HG02981 (cell line): ENCODE measurements around the gene FLNB.

Source experiments
- ATAC-seq: cut with Tn5 transposase; IDR thresholded peaks from one replicate; pipeline ENCODE4 v1.9.1; 2021; ENCODE audit warnings: mild to moderate bottlenecking, moderate library complexity; ENCODE audit not compliant: unreplicated experiment

FLNB gene

DNA sequence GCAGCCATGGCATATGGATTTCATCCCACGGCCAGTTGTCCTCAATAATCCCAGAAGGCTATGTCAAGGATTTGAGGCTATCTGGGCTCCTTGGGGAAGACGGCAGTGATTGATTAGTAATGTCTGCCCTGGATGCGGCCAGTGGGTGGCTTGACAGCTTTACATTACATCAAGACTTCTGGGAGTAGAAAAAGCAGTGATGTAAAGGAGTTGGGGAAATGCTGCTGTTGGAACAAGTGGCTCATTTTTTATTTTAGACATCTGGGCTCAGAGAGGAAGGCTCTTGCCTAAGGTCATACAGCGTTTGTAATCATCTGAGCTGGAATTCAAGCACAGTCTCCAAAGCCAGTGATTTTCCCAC, 94.1 kb downstream of the FLNB start:
- no peak for ATAC-seq

DNA sequence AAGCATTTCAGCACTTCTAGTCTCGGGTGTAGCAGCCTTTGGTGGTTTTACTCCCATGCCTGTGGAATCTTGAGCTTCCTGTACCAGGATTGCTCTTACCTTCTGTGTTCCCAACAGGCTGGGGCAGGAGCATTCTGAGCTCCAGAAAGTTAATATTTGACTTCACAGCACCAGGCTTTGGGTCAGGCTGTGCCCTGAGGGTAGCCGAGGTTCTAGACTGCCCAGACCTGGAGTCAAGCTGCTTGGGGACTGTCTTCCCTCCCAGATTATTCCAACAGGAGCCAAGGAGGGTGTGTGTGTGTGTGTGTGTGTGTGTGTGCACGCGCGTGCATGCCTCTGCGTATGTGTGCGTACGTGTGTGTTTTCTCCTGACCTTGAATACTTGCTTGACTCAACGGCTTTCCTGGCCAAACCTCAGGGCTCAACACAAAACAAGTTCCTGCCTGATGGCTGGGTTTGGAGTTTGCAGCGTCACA, 94.8 kb downstream of the FLNB start:
- ATAC-seq, result no peak

DNA sequence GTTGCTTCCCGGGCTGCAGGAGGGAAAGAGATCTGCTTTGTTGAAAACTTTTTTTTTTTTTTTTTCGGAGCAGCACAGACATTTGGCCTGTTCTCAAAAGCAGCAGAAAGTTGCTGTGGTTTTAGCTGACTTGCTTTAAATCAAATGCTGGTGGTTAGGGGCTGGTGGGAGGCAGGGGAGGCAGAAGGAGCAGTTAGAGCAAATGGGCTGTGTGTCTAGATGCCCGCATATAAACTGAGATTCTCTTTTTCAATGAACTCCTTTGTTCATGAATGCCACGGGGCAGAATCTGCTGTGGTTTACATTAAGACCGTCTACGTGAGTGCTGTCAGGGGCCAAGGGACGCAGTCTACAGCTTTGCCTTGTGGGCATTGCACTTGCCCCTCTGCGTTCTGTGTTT, 95.9 kb downstream of the FLNB start:
- ATAC-seq, result no peak

- no peak for ATAC-seq
These were observed 96.5 kb downstream of the FLNB start for GRCh38 chr3:58104712-58105111.

DNA sequence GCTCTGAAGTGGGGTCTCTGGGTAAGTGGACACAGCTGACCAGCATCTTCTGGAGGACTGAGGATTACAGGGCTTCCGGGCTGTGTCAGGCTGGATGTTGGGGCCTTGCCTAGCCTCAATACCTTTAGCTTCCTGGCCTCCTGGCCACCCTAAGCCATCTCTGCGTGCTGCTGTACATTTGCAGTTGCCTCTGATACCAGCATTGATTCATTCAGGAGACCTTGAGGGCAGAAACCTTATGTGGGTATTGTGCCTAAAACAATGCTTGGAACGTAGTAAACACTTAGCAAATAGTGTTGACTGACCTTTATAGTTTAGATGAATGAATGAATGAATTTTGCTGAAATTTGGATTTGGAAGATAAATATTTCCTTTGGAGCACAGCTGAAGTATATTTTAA, 97.0 kb downstream of the FLNB start:
- no peak for ATAC-seq

- no peak for ATAC-seq
These were observed 97.8 kb downstream of the FLNB start for GRCh38 chr3:58106061-58106460.

- ATAC-seq, result no peak
These were observed 98.4 kb downstream of the FLNB start for GRCh38 chr3:58106640-58107039.

GRCh38 chr3:58107597-58107996, 99.4 kb downstream of the FLNB start:
- no peak for ATAC-seq

- no peak for ATAC-seq
These were observed 101.5 kb downstream of the FLNB start for GRCh38 chr3:58109752-58110151.

GRCh38 chr3:58111513-58112184, 103.4 kb downstream of the FLNB start:
- peak; percentile 49 for ATAC-seq

DNA sequence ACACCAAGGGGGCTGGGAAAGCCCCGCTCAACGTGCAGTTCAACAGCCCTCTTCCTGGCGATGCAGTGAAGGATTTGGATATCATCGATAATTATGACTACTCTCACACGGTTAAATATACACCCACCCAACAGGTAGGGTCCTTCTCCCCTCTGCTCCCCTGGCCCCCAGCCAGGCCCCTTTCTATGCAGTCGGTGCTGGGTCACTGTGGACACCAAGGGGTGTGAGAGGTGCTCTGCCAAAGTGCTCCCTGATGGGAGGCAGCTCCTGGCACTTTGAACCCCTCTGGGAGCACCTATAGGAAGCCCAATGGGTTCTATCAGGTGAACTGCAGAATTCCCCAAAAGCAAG, 103.9 kb downstream of the FLNB start:
- no peak for ATAC-seq

DNA sequence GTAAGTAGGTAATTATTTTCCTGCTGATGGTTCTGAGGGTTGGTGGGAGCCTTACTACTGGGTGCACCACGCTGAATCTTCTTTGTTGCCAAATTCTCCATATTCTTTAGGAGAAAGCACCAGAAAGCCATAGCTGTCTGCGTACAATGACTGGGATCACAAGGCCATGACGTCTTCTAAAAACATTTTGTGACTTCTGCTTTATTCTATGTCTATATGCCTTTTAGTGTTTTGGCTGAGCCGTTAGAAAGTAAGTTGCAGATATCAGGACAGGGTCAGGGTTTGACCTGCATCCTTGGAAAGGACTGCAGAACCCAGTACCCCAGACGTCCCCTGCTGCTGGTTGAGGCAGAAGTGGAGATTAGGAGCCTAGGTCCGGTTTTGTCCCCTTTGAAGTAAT, 107.0 kb downstream of the FLNB start:
- no peak for ATAC-seq

GRCh38 chr3:58116161-58116955, 108.1 kb downstream of the FLNB start:
- peak; percentile 46 for ATAC-seq

DNA sequence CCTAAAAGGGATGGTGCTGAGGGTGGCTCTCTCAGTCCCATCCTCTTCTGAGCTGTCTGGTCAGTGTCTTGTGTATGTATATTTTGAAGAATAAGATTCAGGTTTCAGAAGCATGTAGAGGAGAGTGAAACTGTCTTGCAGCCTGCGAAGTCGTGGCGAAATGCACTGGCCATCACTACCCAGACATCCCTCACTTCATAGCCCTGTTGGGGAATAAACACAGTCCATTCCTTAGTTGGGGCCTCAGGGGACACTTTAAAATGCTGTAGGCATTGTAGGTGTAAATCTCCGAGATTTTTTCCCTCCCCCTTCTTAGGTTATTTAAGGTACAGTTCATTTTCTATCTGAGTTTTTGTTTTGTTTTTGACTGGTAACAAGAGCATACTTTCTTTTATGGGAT, 108.8 kb downstream of the FLNB start:
- no peak for ATAC-seq

- ATAC-seq, result no peak
These were observed 109.4 kb downstream of the FLNB start for GRCh38 chr3:58117561-58118181.

DNA sequence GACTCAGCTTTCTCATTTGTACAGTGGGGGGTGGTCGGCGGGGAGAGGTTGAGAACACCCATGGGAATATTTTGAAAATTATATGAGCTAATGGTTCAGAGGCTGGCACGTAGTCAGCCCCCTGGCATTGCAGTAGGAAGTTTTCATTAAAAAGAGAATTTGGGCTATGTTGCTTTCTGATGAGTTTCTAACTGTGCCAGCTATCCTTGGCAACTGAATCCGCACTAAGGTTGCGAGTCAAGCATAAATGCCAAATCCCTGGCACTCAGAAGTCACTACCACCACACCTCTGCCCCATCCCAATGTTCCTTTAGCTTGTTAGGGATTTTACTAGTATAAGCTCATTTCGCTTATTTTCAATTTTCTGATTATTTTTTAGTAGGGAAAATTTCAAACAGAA, 111.0 kb downstream of the FLNB start:
- no peak for ATAC-seq

- ATAC-seq, result no peak
These were observed 112.0 kb downstream of the FLNB start for GRCh38 chr3:58120075-58120812.

- ATAC-seq, result no peak
These were observed 113.0 kb downstream of the FLNB start for GRCh38 chr3:58121183-58121582.

- ATAC-seq, result no peak
These were observed 114.9 kb downstream of the FLNB start for GRCh38 chr3:58122936-58123700.

GRCh38 chr3:58124387-58124786, 116.2 kb downstream of the FLNB start:
- no peak for ATAC-seq
